Prostate gland (tissue), 2 donors: ENCODE measurements around the gene MRPS15.
"Not testable (repeated sequence)": the region's sequence is repeated elsewhere in the genome, so short reads cannot be mapped to it uniquely, and the experiment has no call there.

Source experiments
- CTCF ChIP-seq, 4 experiments: fragments of 200-600 bp in 2 of 4; fragments of 450-650 bp in 2 of 4; sonication (generic) in 2 of 4; IDR thresholded peaks; 1 replicate in 3 of 4; 2 replicates in 1 of 4; pipeline ENCODE4 v1.5.1; 2016 to 2019; ENCODE audit warnings: antibody characterized with exemption in 4 of 4, mild to moderate bottlenecking in 2 of 4, moderate library complexity in 2 of 4
- POLR2A ChIP-seq: fragments of 450-650 bp; IDR thresholded peaks from one replicate; pipeline ENCODE4 v1.6.1; 2016; ENCODE audit warnings: antibody characterized with exemption, mild to moderate bottlenecking

DNA sequence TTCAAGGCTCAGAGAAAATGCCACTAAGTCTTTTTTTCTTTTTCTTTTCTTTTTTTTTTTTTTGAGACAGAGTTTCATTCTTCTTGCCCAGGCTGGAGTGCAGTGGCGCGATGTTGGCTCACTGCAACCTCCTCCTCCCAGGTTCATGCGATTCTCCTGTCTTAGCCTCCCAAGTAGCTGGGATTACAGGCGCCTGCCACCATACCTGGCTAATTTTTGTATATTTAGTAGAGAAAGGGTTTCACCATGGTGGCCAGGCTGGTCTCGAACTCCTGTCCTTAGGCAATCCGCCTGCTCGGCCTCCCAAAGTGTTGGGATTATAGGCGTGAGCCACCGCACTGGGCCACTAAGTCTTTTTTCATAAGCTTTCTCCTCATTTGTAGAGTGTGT, 23.1 kb upstream of the MRPS15 start:
- TF ChIP-seq CTCF (IDR thresholded peaks at IDR 0.05); POLR2A: not testable (repeated sequence)
